ENCODE results near the gene SOX6. TPM values are rescaled to one million over a fixed set of nuclear protein-coding genes. Genes with fewer than 3 reads are reported as not detected.

The SOX6 gene
- total RNA-seq, 1 donor from 2014 or later, result not detected

- no peak overlapping the region for H3K27ac Mint-ChIP-seq
- no peaks in the 10 kb centered on the region for H3K4me1 Mint-ChIP-seq
- no peaks in the 10 kb centered on the region for H3K36me3 Mint-ChIP-seq (ENCODE audit: low read depth)
- DNase-seq, result no peak
- H3K4me3 Mint-ChIP-seq, result no peak overlapping the region
- intact Hi-C loops (cut with micrococcal nuclease), result no loop called here
- H3K9me3 Mint-ChIP-seq, result no peaks in the 10 kb centered on the region
- no peaks in the 10 kb centered on the region for H3K27me3 Mint-ChIP-seq
Observed at GRCh38 chr11:16195651-16196050, 160.7 kb downstream of the SOX6 start.

GRCh38 chr11:16194566-16194965, 161.8 kb downstream of the SOX6 start:
- Mint-ChIP-seq H3K27ac (no peak overlapping the region), H3K4me1 (no peaks in the 10 kb centered on the region), H3K36me3 (ENCODE audit: low read depth) (no peaks in the 10 kb centered on the region), H3K27me3 (no peaks in the 10 kb centered on the region), H3K9me3 (no peaks in the 10 kb centered on the region), H3K4me3 (no peak overlapping the region)
- DNase-seq, result no peak
- intact Hi-C loops (cut with micrococcal nuclease), result no loop called here

GRCh38 chr11:16193897-16194381, 162.4 kb downstream of the SOX6 start:
- no peaks in the 10 kb centered on the region for H3K4me1 Mint-ChIP-seq
- H3K36me3 Mint-ChIP-seq (ENCODE audit: low read depth), result no peaks in the 10 kb centered on the region
- no peak overlapping the region for H3K27ac Mint-ChIP-seq
- DNase-seq, result no peak
- no peak overlapping the region for H3K4me3 Mint-ChIP-seq
- H3K9me3 Mint-ChIP-seq, result no peaks in the 10 kb centered on the region
- no peaks in the 10 kb centered on the region for H3K27me3 Mint-ChIP-seq
- intact Hi-C loops (cut with micrococcal nuclease), result no loop called here

GRCh38 chr11:16191868-16192240, 164.5 kb downstream of the SOX6 start:
- Mint-ChIP-seq H3K4me1 (no peaks in the 10 kb centered on the region), H3K36me3 (ENCODE audit: low read depth) (no peaks in the 10 kb centered on the region), H3K4me3 (no peak overlapping the region), H3K27me3 (no peaks in the 10 kb centered on the region), H3K9me3 (no peaks in the 10 kb centered on the region), H3K27ac (no peak overlapping the region)
- no peak for DNase-seq
- intact Hi-C loops (cut with micrococcal nuclease), result no loop called here

GRCh38 chr11:16191212-16191867, 165.0 kb downstream of the SOX6 start:
- DNase-seq, result no peak
- Mint-ChIP-seq H3K9me3 (no peaks in the 10 kb centered on the region), H3K36me3 (ENCODE audit: low read depth) (no peaks in the 10 kb centered on the region), H3K4me3 (no peak overlapping the region), H3K27me3 (no peaks in the 10 kb centered on the region), H3K4me1 (no peaks in the 10 kb centered on the region), H3K27ac (no peak overlapping the region)
- intact Hi-C loops (cut with micrococcal nuclease), result no loop called here

GRCh38 chr11:16186680-16187079, 169.7 kb downstream of the SOX6 start:
- no peak overlapping the region for H3K27ac Mint-ChIP-seq
- intact Hi-C loops (cut with micrococcal nuclease), result no loop called here
- no peak for DNase-seq
- H3K36me3 Mint-ChIP-seq (ENCODE audit: low read depth), result no peaks in the 10 kb centered on the region
- no peaks in the 10 kb centered on the region for H3K9me3 Mint-ChIP-seq
- H3K4me3 Mint-ChIP-seq, result no peak overlapping the region
- no peaks in the 10 kb centered on the region for H3K27me3 Mint-ChIP-seq
- no peaks in the 10 kb centered on the region for H3K4me1 Mint-ChIP-seq

- intact Hi-C loops (cut with micrococcal nuclease), result no loop called here
Observed at GRCh38 chr11:16185042-16185441, 171.3 kb downstream of the SOX6 start.

GRCh38 chr11:16184588-16184987, 171.8 kb downstream of the SOX6 start:
- Mint-ChIP-seq H3K27me3 (no peaks in the 10 kb centered on the region), H3K4me1 (no peaks in the 10 kb centered on the region), H3K4me3 (no peak overlapping the region), H3K27ac (no peak overlapping the region), H3K9me3 (no peaks in the 10 kb centered on the region), H3K36me3 (ENCODE audit: low read depth) (no peaks in the 10 kb centered on the region)
- DNase-seq, result no peak
- intact Hi-C loops (cut with micrococcal nuclease), result no loop called here

More at GRCh38 chr11:16185042-16185441, 171.3 kb downstream of the SOX6 start:
- Mint-ChIP-seq H3K4me3 (no peak overlapping the region), H3K27ac (no peak overlapping the region), H3K36me3 (ENCODE audit: low read depth) (no peaks in the 10 kb centered on the region), H3K27me3 (no peaks in the 10 kb centered on the region), H3K9me3 (no peaks in the 10 kb centered on the region), H3K4me1 (no peaks in the 10 kb centered on the region)
- no peak for DNase-seq

GRCh38 chr11:16182553-16182952, 173.8 kb downstream of the SOX6 start:
- no peak overlapping the region for H3K4me3 Mint-ChIP-seq

GRCh38 chr11:16180868-16181267, 175.5 kb downstream of the SOX6 start:
- Mint-ChIP-seq H3K27ac (no peak overlapping the region), H3K36me3 (ENCODE audit: low read depth) (no peaks in the 10 kb centered on the region)

More at GRCh38 chr11:16182553-16182952, 173.8 kb downstream of the SOX6 start:
- no peaks in the 10 kb centered on the region for H3K9me3 Mint-ChIP-seq
- no peaks in the 10 kb centered on the region for H3K27me3 Mint-ChIP-seq
- no peak for DNase-seq
- H3K4me1 Mint-ChIP-seq, result no peaks in the 10 kb centered on the region
- no peak overlapping the region for H3K27ac Mint-ChIP-seq
- intact Hi-C loops (cut with micrococcal nuclease), result no loop called here
- no peaks in the 10 kb centered on the region for H3K36me3 Mint-ChIP-seq (ENCODE audit: low read depth)

GRCh38 chr11:16179676-16180075, 176.7 kb downstream of the SOX6 start:
- H3K27ac Mint-ChIP-seq, result no peak overlapping the region
- intact Hi-C loops (cut with micrococcal nuclease), result no loop called here
- DNase-seq, result no peak
- H3K4me3 Mint-ChIP-seq, result no peak overlapping the region
- H3K9me3 Mint-ChIP-seq, result no peaks in the 10 kb centered on the region
- H3K27me3 Mint-ChIP-seq, result no peaks in the 10 kb centered on the region
- no peaks in the 10 kb centered on the region for H3K4me1 Mint-ChIP-seq
- H3K36me3 Mint-ChIP-seq (ENCODE audit: low read depth), result no peaks in the 10 kb centered on the region

More at GRCh38 chr11:16180868-16181267, 175.5 kb downstream of the SOX6 start:
- intact Hi-C loops (cut with micrococcal nuclease), result no loop called here
- Mint-ChIP-seq H3K4me3 (no peak overlapping the region), H3K9me3 (no peaks in the 10 kb centered on the region), H3K27me3 (no peaks in the 10 kb centered on the region), H3K4me1 (no peaks in the 10 kb centered on the region)
- DNase-seq, result no peak

- Mint-ChIP-seq H3K4me1 (no peaks in the 10 kb centered on the region), H3K4me3 (no peak overlapping the region), H3K27me3 (no peaks in the 10 kb centered on the region), H3K27ac (no peak overlapping the region), H3K36me3 (ENCODE audit: low read depth) (no peaks in the 10 kb centered on the region), H3K9me3 (no peaks in the 10 kb centered on the region)
- intact Hi-C loops (cut with micrococcal nuclease), result no loop called here
- no peak for DNase-seq
Observed at GRCh38 chr11:16178273-16178672, 178.1 kb downstream of the SOX6 start.

- Mint-ChIP-seq H3K9me3 (no peaks in the 10 kb centered on the region), H3K27ac (no peak overlapping the region), H3K4me3 (no peak overlapping the region), H3K4me1 (no peaks in the 10 kb centered on the region), H3K36me3 (ENCODE audit: low read depth) (no peaks in the 10 kb centered on the region), H3K27me3 (no peaks in the 10 kb centered on the region)
- intact Hi-C loops (cut with micrococcal nuclease), result no loop called here
- DNase-seq, result no peak
Observed at GRCh38 chr11:16177688-16178087, 178.7 kb downstream of the SOX6 start.

GRCh38 chr11:16173798-16174197, 182.5 kb downstream of the SOX6 start:
- Mint-ChIP-seq H3K9me3 (no peaks in the 10 kb centered on the region), H3K4me1 (no peaks in the 10 kb centered on the region), H3K36me3 (ENCODE audit: low read depth) (no peaks in the 10 kb centered on the region), H3K27me3 (no peaks in the 10 kb centered on the region), H3K27ac (no peak overlapping the region), H3K4me3 (no peak overlapping the region)
- no peak for DNase-seq
- intact Hi-C loops (cut with micrococcal nuclease), result no loop called here

- H3K4me3 Mint-ChIP-seq, result no peak overlapping the region
- H3K27ac Mint-ChIP-seq, result no peak overlapping the region
- DNase-seq, result no peak
- H3K27me3 Mint-ChIP-seq, result no peaks in the 10 kb centered on the region
- no peaks in the 10 kb centered on the region for H3K4me1 Mint-ChIP-seq
- no peaks in the 10 kb centered on the region for H3K9me3 Mint-ChIP-seq
- intact Hi-C loops (cut with micrococcal nuclease), result no loop called here
- H3K36me3 Mint-ChIP-seq (ENCODE audit: low read depth), result no peaks in the 10 kb centered on the region
Observed at GRCh38 chr11:16171882-16172281, 184.5 kb downstream of the SOX6 start.
